Activated CD8-positive, alpha-beta memory T cell treated with anti-CD3 and anti-CD28 coated beads, Interleukin-2, amount 50 U/mL, for 24 hours (primary cell): Measurements from ENCODE around the gene RPP21.
"Not testable (repeated sequence)": the region's sequence is repeated elsewhere in the genome, so short reads cannot be mapped to it uniquely, and the experiment has no call there.

Experiments
- DNase-seq: peaks from one replicate; pipeline ENCODE4 v3.0.0-alpha.2; 2020; ENCODE audit errors: extremely low read depth

RPP21 gene

GRCh38 chr6:30329331-30329730, 15.6 kb upstream of the RPP21 start:
- no peak for DNase-seq

- DNase-seq, result no peak
Measured at GRCh38 chr6:30331981-30332380, 13.0 kb upstream of the RPP21 start.

GRCh38 chr6:30334075-30334783, 10.7 kb upstream of the RPP21 start:
- no peak for DNase-seq

GRCh38 chr6:30340589-30341054, 4.3 kb upstream of the RPP21 start:
- DNase-seq, result no peak

- no peak for DNase-seq
Measured at GRCh38 chr6:30341218-30341617, 3.7 kb upstream of the RPP21 start.

GRCh38 chr6:30341728-30342127, 3.2 kb upstream of the RPP21 start:
- DNase-seq, result no peak

- DNase-seq, result no peak
Measured at GRCh38 chr6:30344191-30344867, 627 bp upstream of the RPP21 start.

GRCh38 chr6:30345852-30346251, 896 bp downstream of the RPP21 start:
- no peak for DNase-seq

- no peak for DNase-seq
Measured at GRCh38 chr6:30348957-30349356, 4.0 kb downstream of the RPP21 start.

GRCh38 chr6:30349421-30350177, 4.6 kb downstream of the RPP21 start:
- DNase-seq, result no peak

- DNase-seq, result no peak
Measured at GRCh38 chr6:30350524-30350923, 5.6 kb downstream of the RPP21 start.

- DNase-seq, result no peak
Measured at GRCh38 chr6:30352550-30352949, 7.6 kb downstream of the RPP21 start.

- no peak for DNase-seq
Measured at GRCh38 chr6:30355281-30355680, 10.3 kb downstream of the RPP21 start.

- no peak for DNase-seq
Measured at GRCh38 chr6:30356536-30356935, 11.6 kb downstream of the RPP21 start.

GRCh38 chr6:30357678-30358540, 13.0 kb downstream of the RPP21 start:
- peak; percentile 7 for DNase-seq

GRCh38 chr6:30359276-30359675, 14.3 kb downstream of the RPP21 start:
- DNase-seq, result no peak

GRCh38 chr6:30360139-30360538, 15.2 kb downstream of the RPP21 start:
- DNase-seq, result no peak

GRCh38 chr6:30361661-30362060, 16.7 kb downstream of the RPP21 start:
- DNase-seq, result no peak

GRCh38 chr6:30363459-30363858, 18.5 kb downstream of the RPP21 start:
- DNase-seq, result no peak

GRCh38 chr6:30364591-30364990, 19.6 kb downstream of the RPP21 start:
- no peak for DNase-seq

- DNase-seq, result not testable (repeated sequence)
Measured at GRCh38 chr6:30369280-30369679, 24.3 kb downstream of the RPP21 start.
